Measurements from ENCODE around the gene EHHADH. TPM values are rescaled to one million over a fixed set of nuclear protein-coding genes. Genes with fewer than 3 reads are reported as not detected.

The EHHADH gene
- total and polyA plus RNA-seq, 9 of the 15 experiments (the other 6 are each of a cell fraction or from before 2014, with no cell fraction given), result 3.6 to 6.4 (median 5.4) TPM

- CTCF ChIA-PET (ENCODE audit: low intra/inter-chr PET ratio), result no interaction called here
Measured at GRCh38 chr3:185272033-185272432, 18.2 kb upstream of the EHHADH start.

GRCh38 chr3:185270956-185271332 lies 17.1 kb upstream of the EHHADH start:
- Histone ChIP-seq H3K4me2 (ENCODE audit: insufficient read depth, low read length) (no peak overlapping the region), H3K4me3 (no peak overlapping the region), H3K27me3 (ENCODE audit: control insufficient read depth in 2 of 2, insufficient read depth in 2 of 2, low read length in 2 of 2) (no peaks in the 10 kb centered on the region; a peak in 1 of 5 replicates), H3K4me1 (replicated peaks in 1 of 2; ENCODE audit: control insufficient read depth in 2 of 2, insufficient read depth in 2 of 2, low read length in 2 of 2) (peaks cover 0 to 10% of the 10 kb centered on the region in 2 experiments; a peak in 2 of 5 replicates), H3K79me2 (ENCODE audit: control insufficient read depth, insufficient read depth, low read length) (no peaks in the 10 kb centered on the region), H3K9me1 (ENCODE audit: control insufficient read depth, insufficient read depth, low read length) (no peaks in the 10 kb centered on the region), H4K20me1 (replicated peaks; ENCODE audit: control insufficient read depth, insufficient read depth, low read length) (no peaks in the 10 kb centered on the region), H3K9me3 (replicated peaks; ENCODE audit: control insufficient read depth, insufficient read depth, low read depth, low read length) (no peaks in the 10 kb centered on the region), H2AFZ (ENCODE audit: low read depth, low read length) (no peak overlapping the region), H3K36me3 (ENCODE audit: control insufficient read depth, insufficient read depth, low read length) (no peaks in the 10 kb centered on the region), H3K27ac (ENCODE audit: extremely low read depth, low read depth, low read length) (no peak overlapping the region), H3K9ac (ENCODE audit: insufficient read depth in 1 of 2, low read depth in 2 of 2, low read length in 2 of 2) (no peak overlapping the region)
- ChIA-PET POLR2A (no interaction called here), CTCF (ENCODE audit: low intra/inter-chr PET ratio) (interaction anchor here (1.5 kb wide), 1 partner anchor 396 kb away, joined by 7 read pairs; no protein-coding TSS in a partner anchor)
- intact Hi-C loops (cut with micrococcal nuclease), result loop anchor here (2.0 to 10.0 kb wide), 4 partner anchors 36 to 396 kb away; no protein-coding TSS in a partner anchor
- TF ChIP-seq CEBPZ (IDR thresholded peaks at IDR 0.05; ENCODE audit: borderline replicate concordance, low read depth, low read length) (no peak), THAP7 (CRISPR knock-in tag; IDR thresholded peaks at IDR 0.05) (no peak)
- 35% methylated on average over 4 of the region's 4 CpGs for WGBS (ENCODE audit: insufficient coverage, low coverage, missing lambda C conversion rate)
- BruUV-seq (replicated peaks), result no TSS peak
- in situ Hi-C loops (cut with MboI), result no loop called here
- DNase-seq (ENCODE audit: extremely low read depth in 1 of 4, low spot score in 3 of 4), result no peak
- ATAC-seq, result no peak
- no peak for FAIRE-seq

More at GRCh38 chr3:185272033-185272432, 18.2 kb upstream of the EHHADH start:
- POLR2A ChIA-PET, result no interaction called here
- BruUV-seq (replicated peaks), result no TSS peak
- Histone ChIP-seq H3K4me3 (no peak overlapping the region), H4K20me1 (replicated peaks; ENCODE audit: control insufficient read depth, insufficient read depth, low read length) (no peaks in the 10 kb centered on the region), H3K4me1 (replicated peaks in 1 of 2; ENCODE audit: control insufficient read depth in 2 of 2, insufficient read depth in 2 of 2, low read length in 2 of 2) (peaks cover 0 to 10% of the 10 kb centered on the region in 2 experiments; a peak in 2 of 5 replicates), H3K36me3 (ENCODE audit: control insufficient read depth, insufficient read depth, low read length) (no peaks in the 10 kb centered on the region), H3K9me3 (replicated peaks; ENCODE audit: control insufficient read depth, insufficient read depth, low read depth, low read length) (no peaks in the 10 kb centered on the region), H2AFZ (ENCODE audit: low read depth, low read length) (no peak overlapping the region), H3K9ac (ENCODE audit: insufficient read depth in 1 of 2, low read depth in 2 of 2, low read length in 2 of 2) (no peak overlapping the region), H3K27me3 (ENCODE audit: control insufficient read depth in 2 of 2, insufficient read depth in 2 of 2, low read length in 2 of 2) (no peaks in the 10 kb centered on the region; a peak in 1 of 5 replicates), H3K79me2 (ENCODE audit: control insufficient read depth, insufficient read depth, low read length) (no peaks in the 10 kb centered on the region), H3K27ac (ENCODE audit: extremely low read depth, low read depth, low read length) (no peak overlapping the region), H3K9me1 (ENCODE audit: control insufficient read depth, insufficient read depth, low read length) (no peaks in the 10 kb centered on the region), H3K4me2 (ENCODE audit: insufficient read depth, low read length) (no peak overlapping the region)
- TF ChIP-seq PYGO2 (tag; IDR thresholded peaks at IDR 0.05), result 0 out of 2 replicates have a peak, but pooled peaks have one; percentile 14
- no peak for TF ChIP-seq RHOXF2B (CRISPR knock-in tag; conservative IDR thresholded peaks at IDR 0.05)
- TF ChIP-seq PTTG1 (tag; IDR thresholded peaks at IDR 0.05; ENCODE audit: low read depth), result peak; percentile 64; the same call in 1 of the 2 replicates
- intact Hi-C loops (cut with micrococcal nuclease), result loop anchor here (5.0 to 10.0 kb wide), 2 partner anchors 35 to 187 kb away; no protein-coding TSS in a partner anchor
- DNase-seq (ENCODE audit: extremely low read depth in 1 of 4, low spot score in 3 of 4) (no peak), ATAC-seq (no peak), FAIRE-seq (no peak)
- in situ Hi-C loops (cut with MboI), result no loop called here
- 29% methylated on average over 1 of the region's 1 CpG for WGBS (ENCODE audit: insufficient coverage, low coverage, missing lambda C conversion rate)

Measured in K562 (cell line).